HepG2 (cell line): Measurements from ENCODE around the gene TLR9. TPM values are rescaled to one million over a fixed set of nuclear protein-coding genes. Genes with fewer than 3 reads are reported as not detected.

Experiments used
- ARID2 ChIP-seq: sonication (generic); formaldehyde crosslinking; IDR thresholded peaks from 2 replicates; pipeline ENCODE4 v1.8.1; 2022; ENCODE audit warnings: mild to moderate bottlenecking, missing genetic modification reagents, borderline replicate concordance
- polyA plus RNA-seq, 8 experiments: library from polyadenylated mRNA; depleted of rRNA in 3 of 8; stranded (reverse) in 7 of 8; unstranded in 1 of 8; fragments of >200 nt; fragmentation: Illumina TruSeq in 4 of 8; extraction: Trizol in 4 of 8; gene quantifications; 2 replicates each; pipeline versions ENCODE4 v1.2.1 to v1.2.3, GENCODE V29; 2011 to 2016; ENCODE audit warnings: low read depth in 4 of 8, missing spikeins in 1 of 8, mixed read lengths in 1 of 8; ENCODE audit not compliant: insufficient read depth in 1 of 8
- total RNA-seq, 5 experiments: library from RNA; depleted of rRNA; stranded (reverse); fragments of >200 nt; fragmentation: Illumina TruSeq; extraction: Trizol; gene quantifications; 2 replicates each; pipeline ENCODE4 v1.2.3, GENCODE V29; 2016; ENCODE audit warnings: low read depth in 1 of 5
- TF ChIP-seq, protein P1 (sequence below): sonication (generic); formaldehyde crosslinking; IDR thresholded peaks from 2 replicates; pipeline ENCODE4 v1.9.0; 2021; ENCODE audit warnings: mild to moderate bottlenecking, missing genetic modification reagents
- TF ChIP-seq, protein P2 (sequence below): sonication (generic); formaldehyde crosslinking; IDR thresholded peaks from 2 replicates; pipeline ENCODE4 v1.4.0; 2020; ENCODE audit warnings: missing genetic modification reagents

The TLR9 gene
- total and polyA plus RNA-seq, 2 of the 13 experiments (the other 11 are each of a cell fraction or from before 2014, with no cell fraction given) = not detected

DNA sequence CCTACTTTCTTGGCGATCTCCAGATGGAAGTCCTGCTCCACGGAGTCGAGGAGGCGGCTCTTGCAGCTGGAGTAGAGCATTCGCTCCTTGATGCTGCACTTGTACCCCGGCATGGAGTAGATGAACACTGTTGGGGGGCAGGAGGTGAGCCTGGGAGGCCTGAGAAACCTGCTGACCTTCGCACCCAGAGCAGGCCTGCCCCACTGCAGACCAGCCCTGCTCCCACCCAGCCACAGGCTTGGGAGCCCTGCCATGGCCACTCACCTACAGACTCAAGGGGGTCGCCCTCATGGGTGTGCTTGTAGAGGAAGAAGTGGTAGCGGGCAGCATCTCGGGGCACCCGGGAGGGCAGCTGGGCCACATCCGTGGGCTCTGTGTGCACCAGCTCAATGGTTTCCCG, 4.2 kb upstream of the TLR9 start (continued):
- TF ChIP-seq, protein P1, sequence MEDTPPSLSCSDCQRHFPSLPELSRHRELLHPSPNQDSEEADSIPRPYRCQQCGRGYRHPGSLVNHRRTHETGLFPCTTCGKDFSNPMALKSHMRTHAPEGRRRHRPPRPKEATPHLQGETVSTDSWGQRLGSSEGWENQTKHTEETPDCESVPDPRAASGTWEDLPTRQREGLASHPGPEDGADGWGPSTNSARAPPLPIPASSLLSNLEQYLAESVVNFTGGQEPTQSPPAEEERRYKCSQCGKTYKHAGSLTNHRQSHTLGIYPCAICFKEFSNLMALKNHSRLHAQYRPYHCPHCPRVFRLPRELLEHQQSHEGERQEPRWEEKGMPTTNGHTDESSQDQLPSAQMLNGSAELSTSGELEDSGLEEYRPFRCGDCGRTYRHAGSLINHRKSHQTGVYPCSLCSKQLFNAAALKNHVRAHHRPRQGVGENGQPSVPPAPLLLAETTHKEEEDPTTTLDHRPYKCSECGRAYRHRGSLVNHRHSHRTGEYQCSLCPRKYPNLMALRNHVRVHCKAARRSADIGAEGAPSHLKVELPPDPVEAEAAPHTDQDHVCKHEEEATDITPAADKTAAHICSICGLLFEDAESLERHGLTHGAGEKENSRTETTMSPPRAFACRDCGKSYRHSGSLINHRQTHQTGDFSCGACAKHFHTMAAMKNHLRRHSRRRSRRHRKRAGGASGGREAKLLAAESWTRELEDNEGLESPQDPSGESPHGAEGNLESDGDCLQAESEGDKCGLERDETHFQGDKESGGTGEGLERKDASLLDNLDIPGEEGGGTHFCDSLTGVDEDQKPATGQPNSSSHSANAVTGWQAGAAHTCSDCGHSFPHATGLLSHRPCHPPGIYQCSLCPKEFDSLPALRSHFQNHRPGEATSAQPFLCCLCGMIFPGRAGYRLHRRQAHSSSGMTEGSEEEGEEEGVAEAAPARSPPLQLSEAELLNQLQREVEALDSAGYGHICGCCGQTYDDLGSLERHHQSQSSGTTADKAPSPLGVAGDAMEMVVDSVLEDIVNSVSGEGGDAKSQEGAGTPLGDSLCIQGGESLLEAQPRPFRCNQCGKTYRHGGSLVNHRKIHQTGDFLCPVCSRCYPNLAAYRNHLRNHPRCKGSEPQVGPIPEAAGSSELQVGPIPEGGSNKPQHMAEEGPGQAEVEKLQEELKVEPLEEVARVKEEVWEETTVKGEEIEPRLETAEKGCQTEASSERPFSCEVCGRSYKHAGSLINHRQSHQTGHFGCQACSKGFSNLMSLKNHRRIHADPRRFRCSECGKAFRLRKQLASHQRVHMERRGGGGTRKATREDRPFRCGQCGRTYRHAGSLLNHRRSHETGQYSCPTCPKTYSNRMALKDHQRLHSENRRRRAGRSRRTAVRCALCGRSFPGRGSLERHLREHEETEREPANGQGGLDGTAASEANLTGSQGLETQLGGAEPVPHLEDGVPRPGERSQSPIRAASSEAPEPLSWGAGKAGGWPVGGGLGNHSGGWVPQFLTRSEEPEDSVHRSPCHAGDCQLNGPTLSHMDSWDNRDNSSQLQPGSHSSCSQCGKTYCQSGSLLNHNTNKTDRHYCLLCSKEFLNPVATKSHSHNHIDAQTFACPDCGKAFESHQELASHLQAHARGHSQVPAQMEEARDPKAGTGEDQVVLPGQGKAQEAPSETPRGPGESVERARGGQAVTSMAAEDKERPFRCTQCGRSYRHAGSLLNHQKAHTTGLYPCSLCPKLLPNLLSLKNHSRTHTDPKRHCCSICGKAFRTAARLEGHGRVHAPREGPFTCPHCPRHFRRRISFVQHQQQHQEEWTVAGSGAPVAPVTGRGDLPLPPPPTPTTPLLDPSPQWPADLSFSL (CRISPR knock-in tag) = no peak
- no peak for TF ChIP-seq ARID2 (CRISPR knock-in tag)
- TF ChIP-seq, protein P2, sequence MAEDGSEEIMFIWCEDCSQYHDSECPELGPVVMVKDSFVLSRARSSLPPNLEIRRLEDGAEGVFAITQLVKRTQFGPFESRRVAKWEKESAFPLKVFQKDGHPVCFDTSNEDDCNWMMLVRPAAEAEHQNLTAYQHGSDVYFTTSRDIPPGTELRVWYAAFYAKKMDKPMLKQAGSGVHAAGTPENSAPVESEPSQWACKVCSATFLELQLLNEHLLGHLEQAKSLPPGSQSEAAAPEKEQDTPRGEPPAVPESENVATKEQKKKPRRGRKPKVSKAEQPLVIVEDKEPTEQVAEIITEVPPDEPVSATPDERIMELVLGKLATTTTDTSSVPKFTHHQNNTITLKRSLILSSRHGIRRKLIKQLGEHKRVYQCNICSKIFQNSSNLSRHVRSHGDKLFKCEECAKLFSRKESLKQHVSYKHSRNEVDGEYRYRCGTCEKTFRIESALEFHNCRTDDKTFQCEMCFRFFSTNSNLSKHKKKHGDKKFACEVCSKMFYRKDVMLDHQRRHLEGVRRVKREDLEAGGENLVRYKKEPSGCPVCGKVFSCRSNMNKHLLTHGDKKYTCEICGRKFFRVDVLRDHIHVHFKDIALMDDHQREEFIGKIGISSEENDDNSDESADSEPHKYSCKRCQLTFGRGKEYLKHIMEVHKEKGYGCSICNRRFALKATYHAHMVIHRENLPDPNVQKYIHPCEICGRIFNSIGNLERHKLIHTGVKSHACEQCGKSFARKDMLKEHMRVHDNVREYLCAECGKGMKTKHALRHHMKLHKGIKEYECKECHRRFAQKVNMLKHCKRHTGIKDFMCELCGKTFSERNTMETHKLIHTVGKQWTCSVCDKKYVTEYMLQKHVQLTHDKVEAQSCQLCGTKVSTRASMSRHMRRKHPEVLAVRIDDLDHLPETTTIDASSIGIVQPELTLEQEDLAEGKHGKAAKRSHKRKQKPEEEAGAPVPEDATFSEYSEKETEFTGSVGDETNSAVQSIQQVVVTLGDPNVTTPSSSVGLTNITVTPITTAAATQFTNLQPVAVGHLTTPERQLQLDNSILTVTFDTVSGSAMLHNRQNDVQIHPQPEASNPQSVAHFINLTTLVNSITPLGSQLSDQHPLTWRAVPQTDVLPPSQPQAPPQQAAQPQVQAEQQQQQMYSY = no peak
